PFSK-1 (cell line): Measurements from ENCODE around the gene IGF2BP3.

Experiments
- FOXP2 ChIP-seq: optimal IDR thresholded peaks from 2 replicates; pipeline ENCODE3; 2011; ENCODE audit warnings: borderline replicate concordance, control low read depth, inconsistent platforms; ENCODE audit not compliant: insufficient read depth; ENCODE audit errors: extremely low read length, extremely low read depth
- POLR2AphosphoS5 ChIP-seq: IDR thresholded peaks from 2 replicates; pipeline ENCODE4 v1.6.1; 2012; ENCODE audit warnings: low read depth, mild to moderate bottlenecking, control low read depth, low read length, moderate library complexity
- REST ChIP-seq, 2 experiments: IDR thresholded peaks; 2 replicates each; pipeline versions ENCODE4 v1.6.1 to v1.8.0; 2011 to 2012; ENCODE audit warnings: low read depth in 2 of 2, low read length in 2 of 2, control low read depth in 1 of 2, inconsistent platforms in 1 of 2, mild to moderate bottlenecking in 1 of 2, moderate library complexity in 1 of 2; ENCODE audit not compliant: insufficient read depth in 1 of 2
- SIN3A ChIP-seq: IDR thresholded peaks from 2 replicates; pipeline ENCODE4 v1.6.1; 2012; ENCODE audit warnings: mild to moderate bottlenecking, low read length, moderate library complexity, borderline replicate concordance; ENCODE audit not compliant: insufficient read depth
- TAF1 ChIP-seq: IDR thresholded peaks from 2 replicates; pipeline ENCODE4 v1.6.1; 2012; ENCODE audit warnings: low read length, control low read depth, borderline replicate concordance; ENCODE audit not compliant: insufficient read depth

The IGF2BP3 gene

GRCh38 chr7:23332910-23333612 is 137.2 kb downstream of the IGF2BP3 start:
- no peak for TF ChIP-seq POLR2AphosphoS5
- no peak for TF ChIP-seq FOXP2
- no peak for TF ChIP-seq SIN3A
- TF ChIP-seq TAF1: no peak
- no peak for TF ChIP-seq REST (IDR thresholded peaks at IDR 0.05; ENCODE audit: insufficient read depth in 1 of 2, low read depth in 2 of 2, low read length in 2 of 2)

GRCh38 chr7:23332193-23332592 is 138.1 kb downstream of the IGF2BP3 start:
- no peak for TF ChIP-seq FOXP2
- no peak for TF ChIP-seq SIN3A
- no peak for TF ChIP-seq REST (IDR thresholded peaks at IDR 0.05; ENCODE audit: insufficient read depth in 1 of 2, low read depth in 2 of 2, low read length in 2 of 2)
- TF ChIP-seq POLR2AphosphoS5: no peak
- no peak for TF ChIP-seq TAF1

- no peak for TF ChIP-seq POLR2AphosphoS5
- no peak for TF ChIP-seq TAF1
- no peak for TF ChIP-seq FOXP2
- TF ChIP-seq REST (IDR thresholded peaks at IDR 0.05; ENCODE audit: insufficient read depth in 1 of 2, low read depth in 2 of 2, low read length in 2 of 2): no peak
- TF ChIP-seq SIN3A: no peak
These were observed 139.2 kb downstream of the IGF2BP3 start for GRCh38 chr7:23331132-23331531.

- TF ChIP-seq REST (IDR thresholded peaks at IDR 0.05; ENCODE audit: insufficient read depth in 1 of 2, low read depth in 2 of 2, low read length in 2 of 2) (no peak), POLR2AphosphoS5 (no peak), TAF1 (no peak), SIN3A (no peak), FOXP2 (no peak)
These were observed 154.9 kb downstream of the IGF2BP3 start for GRCh38 chr7:23315366-23315765.
